CD8-positive, alpha-beta memory T cell (primary cell): ENCODE data around the gene ALPK1. TPM values are rescaled to one million over a fixed set of nuclear protein-coding genes. Genes with fewer than 3 reads are reported as not detected.

Experiments
- CTCF ChIA-PET: fragments of 350-600 bp; sonication (Branson Sonifier 250); formaldehyde crosslinking; loops from one replicate; lab custom pipeline; 2021; ENCODE audit warnings: antibody characterized with exemption; lab: Charles Lee
- POLR2A ChIA-PET: fragments of 350-600 bp; sonication (Branson Sonifier 250); formaldehyde crosslinking; loops from one replicate; lab custom pipeline; 2021; ENCODE audit warnings: antibody characterized with exemption; lab: Charles Lee
- DNase-seq, 5 donors: peaks; one replicate each; pipeline versions ENCODE4 v3.0.0 to v3.0.0-alpha.2; 2020 to 2022; ENCODE audit warnings: mixed read lengths in 1 of 5
- H3K27ac ChIP-seq: one replicate; pipeline ENCODE4 v1.7.0; 2013; ENCODE audit warnings: low read depth, mild to moderate bottlenecking, low read length, moderate library complexity
- H3K27me3 ChIP-seq: 2 replicates; pipeline ENCODE4 v1.7.0; 2013; ENCODE audit warnings: low read length, mild to moderate bottlenecking; ENCODE audit not compliant: insufficient read depth, poor library complexity, severe bottlenecking
- H3K36me3 ChIP-seq: 2 replicates; pipeline ENCODE4 v1.7.0; 2013; ENCODE audit warnings: mild to moderate bottlenecking, low read length, moderate library complexity; ENCODE audit not compliant: insufficient read depth
- H3K4me1 ChIP-seq: 2 replicates; pipeline ENCODE4 v1.7.0; 2013; ENCODE audit warnings: mild to moderate bottlenecking, low read length, moderate library complexity; ENCODE audit not compliant: insufficient read depth
- H3K4me3 ChIP-seq: 2 replicates; pipeline ENCODE4 v1.7.0; 2013; ENCODE audit warnings: mild to moderate bottlenecking, low read length
- H3K9me3 ChIP-seq: 2 replicates; pipeline ENCODE4 v1.7.0; 2013; ENCODE audit warnings: mild to moderate bottlenecking, low read length
- H3K27ac Mint-ChIP-seq, 8 donors: one replicate each; pipeline ENCODE4 v1.8.0; 2020 to 2021; ENCODE audit warnings: mixed read lengths in 8 of 8, mild to moderate bottlenecking in 6 of 8, inconsistent platforms in 3 of 8, moderate library complexity in 3 of 8
- H3K27me3 Mint-ChIP-seq, 2 donors: one replicate each; pipeline ENCODE4 v1.8.0; 2020 to 2021; ENCODE audit warnings: mixed read lengths in 2 of 2, mild to moderate bottlenecking in 1 of 2, moderate library complexity in 1 of 2
- H3K36me3 Mint-ChIP-seq, 3 donors: one replicate each; pipeline ENCODE4 v1.8.0; 2020 to 2021; ENCODE audit warnings: mixed read lengths in 3 of 3, inconsistent platforms in 1 of 3, mild to moderate bottlenecking in 1 of 3
- H3K4me1 Mint-ChIP-seq, 3 donors: one replicate each; pipeline ENCODE4 v1.8.0; 2020 to 2021; ENCODE audit warnings: mixed read lengths in 3 of 3, inconsistent platforms in 1 of 3, mild to moderate bottlenecking in 1 of 3
- H3K4me3 Mint-ChIP-seq, 7 donors: one replicate each; pipeline ENCODE4 v1.8.0; 2020 to 2021; ENCODE audit warnings: mixed read lengths in 7 of 7, mild to moderate bottlenecking in 6 of 7, moderate library complexity in 4 of 7, inconsistent platforms in 2 of 7
- H3K9me3 Mint-ChIP-seq, 5 donors: one replicate each; pipeline ENCODE4 v1.8.0; 2020 to 2022; ENCODE audit warnings: mixed read lengths in 5 of 5, mild to moderate bottlenecking in 3 of 5, moderate library complexity in 2 of 5, inconsistent platforms in 1 of 5
- polyA plus RNA-seq: library from polyadenylated mRNA; unstranded; fragments of 300-500 nt; fragmentation: Illumina TruSeq; gene quantifications from one replicate; pipeline ENCODE4 v1.2.3, GENCODE V29; 2021
- total RNA-seq, 2 experiments: library from RNA; stranded (reverse); gene quantifications; one replicate each; pipeline ENCODE4 v1.2.3, GENCODE V29; 2021

The ALPK1 gene
- total and polyA plus RNA-seq, 3 experiments from 2014 or later = 1.1 to 3.1 (median 2.5) TPM

- no peak for DNase-seq
- Mint-ChIP-seq H3K4me1 (no peaks in the 10 kb centered on the region), H3K4me3 (no peak overlapping the region), H3K27ac (no peak overlapping the region), H3K27me3 (peaks cover 0 to 3% of the 10 kb centered on the region in 2 donors), H3K9me3 (no peaks in the 10 kb centered on the region), H3K36me3 (peaks cover 3 to 17% (median 10%) of the 10 kb centered on the region in 3 donors)
- H3K36me3 ChIP-seq = no peaks in the 10 kb centered on the region
- no peaks in the 10 kb centered on the region for H3K27me3 ChIP-seq
- H3K4me1 ChIP-seq = no peaks in the 10 kb centered on the region
- ChIA-PET CTCF (no interaction called here), POLR2A (no interaction called here)
- H3K9me3 ChIP-seq = no peaks in the 10 kb centered on the region
- no peak overlapping the region for H3K27ac ChIP-seq
- H3K4me3 ChIP-seq = no peak overlapping the region
These were observed 113.6 kb downstream of the ALPK1 start for GRCh38 chr4:112410804-112411203.

- Histone ChIP-seq H3K27me3 (no peaks in the 10 kb centered on the region), H3K4me3 (no peak overlapping the region), H3K36me3 (no peaks in the 10 kb centered on the region), H3K4me1 (no peaks in the 10 kb centered on the region), H3K27ac (no peak overlapping the region), H3K9me3 (no peaks in the 10 kb centered on the region)
- no peak overlapping the region for H3K27ac Mint-ChIP-seq
- no peaks in the 10 kb centered on the region for H3K4me1 Mint-ChIP-seq
- peaks cover 0 to 5% (median 0%) of the 10 kb centered on the region in 5 donors for H3K9me3 Mint-ChIP-seq
- H3K27me3 Mint-ChIP-seq = peaks cover 0 to 3% of the 10 kb centered on the region in 2 donors
- ChIA-PET CTCF (no interaction called here), POLR2A (no interaction called here)
- no peak overlapping the region for H3K4me3 Mint-ChIP-seq
- peaks cover 5 to 17% (median 14%) of the 10 kb centered on the region in 3 donors for H3K36me3 Mint-ChIP-seq
- no peak for DNase-seq
These were observed 114.8 kb downstream of the ALPK1 start for GRCh38 chr4:112411781-112412550.

GRCh38 chr4:112416464-112416863, 119.3 kb downstream of the ALPK1 start:
- peaks cover 8 to 13% (median 13%) of the 10 kb centered on the region in 3 donors for H3K36me3 Mint-ChIP-seq
- no peaks in the 10 kb centered on the region for H3K9me3 ChIP-seq
- H3K27me3 Mint-ChIP-seq = no peaks in the 10 kb centered on the region
- H3K4me3 Mint-ChIP-seq = no peak overlapping the region
- no peak for DNase-seq
- H3K4me1 Mint-ChIP-seq = no peaks in the 10 kb centered on the region
- H3K4me3 ChIP-seq = no peak overlapping the region
- H3K36me3 ChIP-seq = no peaks in the 10 kb centered on the region
- CTCF ChIA-PET = no interaction called here
- H3K9me3 Mint-ChIP-seq = peaks cover 0 to 5% (median 0%) of the 10 kb centered on the region in 5 donors
- H3K4me1 ChIP-seq = no peaks in the 10 kb centered on the region
- H3K27ac Mint-ChIP-seq = no peak overlapping the region
- POLR2A ChIA-PET = no interaction called here
- no peak overlapping the region for H3K27ac ChIP-seq
- H3K27me3 ChIP-seq = no peaks in the 10 kb centered on the region

- Histone ChIP-seq H3K36me3 (no peaks in the 10 kb centered on the region), H3K9me3 (no peaks in the 10 kb centered on the region), H3K27ac (no peak overlapping the region), H3K27me3 (no peaks in the 10 kb centered on the region), H3K4me3 (no peak overlapping the region), H3K4me1 (no peaks in the 10 kb centered on the region)
- peaks cover 0 to 5% (median 0%) of the 10 kb centered on the region in 5 donors for H3K9me3 Mint-ChIP-seq
- no peaks in the 10 kb centered on the region for H3K4me1 Mint-ChIP-seq
- DNase-seq = no peak
- H3K27me3 Mint-ChIP-seq = no peaks in the 10 kb centered on the region
- POLR2A ChIA-PET = no interaction called here
- H3K27ac Mint-ChIP-seq = no peak overlapping the region
- CTCF ChIA-PET = no interaction called here
- peaks cover 11 to 13% (median 12%) of the 10 kb centered on the region in 3 donors for H3K36me3 Mint-ChIP-seq
- no peak overlapping the region for H3K4me3 Mint-ChIP-seq
These were observed 120.9 kb downstream of the ALPK1 start for GRCh38 chr4:112418092-112418491.

GRCh38 chr4:112421911-112422310, 124.7 kb downstream of the ALPK1 start:
- Mint-ChIP-seq H3K9me3 (no peaks in the 10 kb centered on the region), H3K27me3 (no peaks in the 10 kb centered on the region), H3K27ac (no peak overlapping the region), H3K4me1 (no peaks in the 10 kb centered on the region), H3K4me3 (no peak overlapping the region), H3K36me3 (peaks cover 0 to 8% (median 4%) of the 10 kb centered on the region in 3 donors)
- no peak for DNase-seq
- Histone ChIP-seq H3K4me1 (no peaks in the 10 kb centered on the region), H3K4me3 (no peak overlapping the region), H3K27ac (no peak overlapping the region), H3K36me3 (no peaks in the 10 kb centered on the region), H3K9me3 (no peaks in the 10 kb centered on the region), H3K27me3 (no peaks in the 10 kb centered on the region)
- CTCF ChIA-PET = no interaction called here
- POLR2A ChIA-PET = no interaction called here

- Mint-ChIP-seq H3K4me3 (no peak overlapping the region), H3K27me3 (no peaks in the 10 kb centered on the region), H3K27ac (no peak overlapping the region), H3K36me3 (peaks cover 0 to 8% (median 5%) of the 10 kb centered on the region in 3 donors), H3K9me3 (no peaks in the 10 kb centered on the region), H3K4me1 (no peaks in the 10 kb centered on the region)
- DNase-seq = no peak
- no peak overlapping the region for H3K27ac ChIP-seq
- CTCF ChIA-PET = no interaction called here
- POLR2A ChIA-PET = no interaction called here
- no peaks in the 10 kb centered on the region for H3K4me1 ChIP-seq
- H3K9me3 ChIP-seq = no peaks in the 10 kb centered on the region
- no peak overlapping the region for H3K4me3 ChIP-seq
- no peaks in the 10 kb centered on the region for H3K27me3 ChIP-seq
- no peaks in the 10 kb centered on the region for H3K36me3 ChIP-seq
These were observed 125.5 kb downstream of the ALPK1 start for GRCh38 chr4:112422644-112423043.

GRCh38 chr4:112423591-112423990, 126.4 kb downstream of the ALPK1 start:
- H3K36me3 ChIP-seq = no peaks in the 10 kb centered on the region
- peaks cover 0 to 2% of the 10 kb centered on the region in 2 donors for H3K27me3 Mint-ChIP-seq
- no peak overlapping the region for H3K27ac ChIP-seq
- H3K36me3 Mint-ChIP-seq = peaks cover 0 to 9% (median 5%) of the 10 kb centered on the region in 3 donors
- H3K4me3 ChIP-seq = no peak overlapping the region
- no peaks in the 10 kb centered on the region for H3K4me1 Mint-ChIP-seq
- ChIA-PET CTCF (no interaction called here), POLR2A (no interaction called here)
- DNase-seq = no peak
- H3K27me3 ChIP-seq = no peaks in the 10 kb centered on the region
- no peaks in the 10 kb centered on the region for H3K4me1 ChIP-seq
- H3K9me3 ChIP-seq = no peaks in the 10 kb centered on the region
- no peak overlapping the region for H3K27ac Mint-ChIP-seq
- H3K4me3 Mint-ChIP-seq = no peak overlapping the region
- no peaks in the 10 kb centered on the region for H3K9me3 Mint-ChIP-seq

GRCh38 chr4:112425823-112426222, 128.7 kb downstream of the ALPK1 start:
- H3K4me3 ChIP-seq = no peak overlapping the region
- peaks cover 0 to 5% of the 10 kb centered on the region in 2 donors for H3K27me3 Mint-ChIP-seq
- no peak overlapping the region for H3K27ac ChIP-seq
- no peaks in the 10 kb centered on the region for H3K9me3 Mint-ChIP-seq
- H3K36me3 Mint-ChIP-seq = peaks cover 6 to 9% (median 8%) of the 10 kb centered on the region in 3 donors
- no peaks in the 10 kb centered on the region for H3K36me3 ChIP-seq
- DNase-seq = no peak
- no peaks in the 10 kb centered on the region for H3K27me3 ChIP-seq
- ChIA-PET CTCF (interaction anchor here (0.6 kb wide), 1 partner anchor 72 kb away, joined by 3 read pairs; no protein-coding TSS in a partner anchor), POLR2A (no interaction called here)
- no peaks in the 10 kb centered on the region for H3K9me3 ChIP-seq
- no peak overlapping the region for H3K27ac Mint-ChIP-seq
- no peak overlapping the region for H3K4me3 Mint-ChIP-seq
- H3K4me1 Mint-ChIP-seq = no peaks in the 10 kb centered on the region
- H3K4me1 ChIP-seq = no peaks in the 10 kb centered on the region
